HCT116 (cell line): Measurements from ENCODE around the gene ATP13A2. TPM values are rescaled to one million over a fixed set of nuclear protein-coding genes. Genes with fewer than 3 reads are reported as not detected.

Experiments used
- ATAC-seq: fragments of 200-7000 bp; cut with Tn5 transposase; 2 replicates; pipeline ENCODE4 v1.9.1; 2020; ENCODE audit warnings: mild to moderate bottlenecking, moderate library complexity
- BruUV-seq: library from RNA; stranded (reverse); fragments of 400-500 nt; replicated peaks from 2 replicates; lab custom pipeline; 2021; lab: Mats Ljungman, UMichigan
- CTCF ChIA-PET: fragments of 300-600 bp; sonication (Branson Sonifier 250); formaldehyde crosslinking; loops from one replicate; lab custom pipeline; 2021; ENCODE audit warnings: antibody characterized with exemption; lab: Charles Lee
- POLR2A ChIA-PET: fragments of 300-600, 350-600 bp; sonication (Branson Sonifier 250); formaldehyde crosslinking; loops from one replicate; lab custom pipeline; 2021; ENCODE audit warnings: antibody characterized with exemption; lab: Charles Lee
- RAD21 ChIA-PET, 2 experiments: fragments of 300-600 bp; sonication (Branson Sonifier 250); formaldehyde crosslinking; loops; one replicate each; lab custom pipeline; 2023; ENCODE audit warnings: low total read pairs in 2 of 2; ENCODE audit not compliant: uncharacterized antibody in 2 of 2, unreplicated experiment in 2 of 2, low non-redundant PET in 1 of 2; lab: Charles Lee
- DNase-seq: peaks from one replicate; pipeline ENCODE4 v3.0.0-alpha.2; 2010; ENCODE audit warnings: low read depth, low spot score
- H2AFZ ChIP-seq: fragments of 200-600 bp; shearing (Covaris generic), sonication (generic); 2 replicates; pipeline ENCODE4 v1.6.1; 2017; ENCODE audit warnings: low read depth, mixed run types, mixed read lengths, antibody characterized with exemption, low read length; ENCODE audit not compliant: poor library complexity, severe bottlenecking
- H3K27ac ChIP-seq: 2 replicates; pipeline ENCODE4 v1.5.1; 2012; ENCODE audit warnings: low read depth, low read length
- H3K27me3 ChIP-seq: fragments of 200-600 bp; sonication (generic); 2 replicates; pipeline ENCODE4 v1.6.1; 2016; ENCODE audit warnings: mixed run types, low read length, mixed read lengths; ENCODE audit not compliant: insufficient read depth
- H3K36me3 ChIP-seq, 2 experiments: fragments of 200-500 bp in 1 of 2; fragments of 200-600 bp in 1 of 2; sonication (Bioruptor generic) in 1 of 2; sonication (generic) in 1 of 2; 2 replicates each; pipeline versions ENCODE4 v1.5.1 to v1.6.1; 2014 to 2016; ENCODE audit warnings: low read length in 2 of 2, inconsistent platforms in 1 of 2, mixed read lengths in 1 of 2, mixed run types in 1 of 2; ENCODE audit not compliant: insufficient read depth in 2 of 2, control insufficient read depth in 1 of 2
- H3K4me1 ChIP-seq, 2 experiments: fragments of 200-600 bp in 1 of 2; sonication (generic) in 1 of 2; 2 replicates each; pipeline versions ENCODE4 v1.5.1 to v1.6.1; 2012 to 2017; ENCODE audit warnings: low read length in 2 of 2, inconsistent platforms in 1 of 2, mild to moderate bottlenecking in 1 of 2, mixed read lengths in 1 of 2, mixed run types in 1 of 2, moderate library complexity in 1 of 2; ENCODE audit not compliant: insufficient read depth in 2 of 2, control insufficient read depth in 1 of 2
- H3K4me2 ChIP-seq: fragments of 200-600 bp; sonication (generic); 2 replicates; pipeline ENCODE4 v1.6.1; 2017; ENCODE audit warnings: mixed run types, low read length, mixed read lengths
- H3K4me3 ChIP-seq, 2 experiments: fragments of 200-600 bp in 1 of 2; sonication (generic) in 1 of 2; replicated peaks in 1 of 2; 2 replicates each; pipeline ENCODE4 v1.5.1; 2011 to 2016; ENCODE audit warnings: low read length in 2 of 2, control low read depth in 1 of 2, low read depth in 1 of 2, mild to moderate bottlenecking in 1 of 2, mixed read lengths in 1 of 2, mixed run types in 1 of 2
- H3K79me2 ChIP-seq: fragments of 200-600 bp; sonication (generic); 2 replicates; pipeline ENCODE4 v1.6.1; 2017; ENCODE audit warnings: mild to moderate bottlenecking, mixed run types, low read length, moderate library complexity, mixed read lengths; ENCODE audit not compliant: insufficient read depth
- H3K9ac ChIP-seq: fragments of 200-600 bp; sonication (generic); 2 replicates; pipeline ENCODE4 v1.6.1; 2016; ENCODE audit warnings: low read length, mixed read lengths
- H3K9me2 ChIP-seq: fragments of 200-600 bp; sonication (generic), shearing (Covaris generic); 2 replicates; pipeline ENCODE4 v1.6.1; 2017; ENCODE audit warnings: mixed run types, mild to moderate bottlenecking, moderate library complexity; ENCODE audit not compliant: insufficient read depth
- H3K9me3 ChIP-seq, 2 experiments: fragments of 200-500 bp in 1 of 2; fragments of 200-600 bp in 1 of 2; sonication (Bioruptor generic) in 1 of 2; sonication (generic) in 1 of 2; 2 replicates each; pipeline ENCODE4 v1.6.1; 2014 to 2017; ENCODE audit warnings: low read length in 2 of 2, mixed read lengths in 2 of 2, inconsistent platforms in 1 of 2, low read depth in 1 of 2, mild to moderate bottlenecking in 1 of 2, mixed run types in 1 of 2, moderate library complexity in 1 of 2; ENCODE audit not compliant: control insufficient read depth in 1 of 2, insufficient read depth in 1 of 2
- H4K20me1 ChIP-seq: fragments of 200-600 bp; sonication (generic), shearing (Covaris generic); 2 replicates; pipeline ENCODE4 v1.6.1; 2017; ENCODE audit warnings: mixed run types, mild to moderate bottlenecking, moderate library complexity; ENCODE audit not compliant: insufficient read depth
- ATF3 ChIP-seq: IDR thresholded peaks from 2 replicates; pipeline ENCODE4 v1.6.1; 2012
- CEBPB ChIP-seq: IDR thresholded peaks from 2 replicates; pipeline ENCODE4 v1.6.1; 2012; ENCODE audit warnings: low read depth
- EZH2phosphoT487 ChIP-seq: fragments of 200-600 bp; IDR thresholded peaks from 2 replicates; pipeline ENCODE4 v1.6.1; 2018; ENCODE audit warnings: antibody characterized with exemption, borderline replicate concordance
- FOSL1 ChIP-seq: IDR thresholded peaks from 2 replicates; pipeline ENCODE4 v1.6.1; 2012; ENCODE audit warnings: low read depth
- POLR2AphosphoS5 ChIP-seq: IDR thresholded peaks from 2 replicates; pipeline ENCODE4 v1.6.1; 2011; ENCODE audit warnings: mild to moderate bottlenecking, low read depth, low read length, moderate library complexity
- SIN3A ChIP-seq: IDR thresholded peaks from 2 replicates; pipeline ENCODE4 v1.6.1; 2012; ENCODE audit warnings: low read depth
- SRF ChIP-seq: IDR thresholded peaks from 2 replicates; pipeline ENCODE4 v1.6.1; 2012; ENCODE audit warnings: low read depth
- YY1 ChIP-seq: IDR thresholded peaks from 2 replicates; pipeline ENCODE4 v1.6.1; 2011; ENCODE audit warnings: low read length, low read depth, moderate library complexity, mild to moderate bottlenecking; ENCODE audit not compliant: insufficient replicate concordance; ENCODE audit errors: extremely low read depth
- ZFX ChIP-seq: fragments of 450-650 bp; IDR thresholded peaks from 2 replicates; pipeline ENCODE4 v1.6.1; 2017
- ZNF274 ChIP-seq: fragments of 200-500 bp; sonication (Bioruptor generic); IDR thresholded peaks from 2 replicates; pipeline ENCODE4 v1.6.1; 2014; ENCODE audit warnings: mild to moderate bottlenecking, low read depth, low read length, inconsistent platforms
- intact Hi-C: fragments of 100-400 bp; cut with micrococcal nuclease; formaldehyde crosslinking; loops from 2 replicates; pipeline ENCODE4 v1.10.0; 2022
- total RNA-seq: library from RNA; stranded (reverse); gene quantifications from one replicate; pipeline ENCODE4 v1.2.1, GENCODE V29; 2021; ENCODE audit not compliant: unreplicated experiment
- TF ChIP-seq, protein P1 (sequence below): IDR thresholded peaks from 2 replicates; pipeline ENCODE4 v1.6.1; 2012; ENCODE audit warnings: low read depth
- TF ChIP-seq, protein P2 (sequence below): IDR thresholded peaks from 2 replicates; pipeline ENCODE4 v1.6.1; 2011; ENCODE audit warnings: mild to moderate bottlenecking, low read length, moderate library complexity; ENCODE audit not compliant: insufficient replicate concordance; ENCODE audit errors: extremely low read depth

Gene ATP13A2
- total RNA-seq, 1 experiment from 2014 or later = 60.5 TPM

DNA sequence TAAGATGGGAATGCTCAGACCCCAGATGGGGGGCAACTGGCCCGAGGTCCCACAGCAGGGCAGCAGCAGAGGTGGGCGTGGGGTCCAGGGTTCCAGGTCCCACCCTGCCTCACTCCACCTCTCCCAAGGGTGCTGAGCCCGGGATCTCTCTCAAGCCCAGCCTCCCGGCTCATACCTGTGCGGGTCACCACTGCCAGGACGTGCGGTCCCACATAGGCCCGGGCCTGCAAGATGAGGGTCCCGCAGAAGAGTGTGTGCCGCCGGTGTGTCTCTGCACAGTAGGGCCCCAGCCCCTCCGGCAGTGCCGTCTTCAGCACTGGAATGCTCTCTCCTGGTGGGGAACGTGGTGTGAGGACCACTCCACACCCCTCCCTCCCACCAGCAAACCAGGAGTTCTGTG, 14.9 kb downstream of the ATP13A2 start:
- RAD21 ChIA-PET = no interaction called here

More for the DNA sequence above, 14.9 kb downstream of the ATP13A2 start:
- Histone ChIP-seq H3K36me3 (peaks cover 0 to 10% of the 10 kb centered on the region in 2 experiments; a peak in 2 of 4 replicates), H3K79me2 (no peaks in the 10 kb centered on the region), H3K4me1 (no peaks in the 10 kb centered on the region), H3K4me3 (no peak overlapping the region), H2AFZ (no peak overlapping the region), H4K20me1 (no peaks in the 10 kb centered on the region), H3K9ac (no peak overlapping the region), H3K9me3 (no peaks in the 10 kb centered on the region), H3K4me2 (no peak overlapping the region), H3K9me2 (no peaks in the 10 kb centered on the region), H3K27ac (no peak overlapping the region), H3K27me3 (no peaks in the 10 kb centered on the region)
- TF ChIP-seq SIN3A = no peak
- TF ChIP-seq, protein P1, sequence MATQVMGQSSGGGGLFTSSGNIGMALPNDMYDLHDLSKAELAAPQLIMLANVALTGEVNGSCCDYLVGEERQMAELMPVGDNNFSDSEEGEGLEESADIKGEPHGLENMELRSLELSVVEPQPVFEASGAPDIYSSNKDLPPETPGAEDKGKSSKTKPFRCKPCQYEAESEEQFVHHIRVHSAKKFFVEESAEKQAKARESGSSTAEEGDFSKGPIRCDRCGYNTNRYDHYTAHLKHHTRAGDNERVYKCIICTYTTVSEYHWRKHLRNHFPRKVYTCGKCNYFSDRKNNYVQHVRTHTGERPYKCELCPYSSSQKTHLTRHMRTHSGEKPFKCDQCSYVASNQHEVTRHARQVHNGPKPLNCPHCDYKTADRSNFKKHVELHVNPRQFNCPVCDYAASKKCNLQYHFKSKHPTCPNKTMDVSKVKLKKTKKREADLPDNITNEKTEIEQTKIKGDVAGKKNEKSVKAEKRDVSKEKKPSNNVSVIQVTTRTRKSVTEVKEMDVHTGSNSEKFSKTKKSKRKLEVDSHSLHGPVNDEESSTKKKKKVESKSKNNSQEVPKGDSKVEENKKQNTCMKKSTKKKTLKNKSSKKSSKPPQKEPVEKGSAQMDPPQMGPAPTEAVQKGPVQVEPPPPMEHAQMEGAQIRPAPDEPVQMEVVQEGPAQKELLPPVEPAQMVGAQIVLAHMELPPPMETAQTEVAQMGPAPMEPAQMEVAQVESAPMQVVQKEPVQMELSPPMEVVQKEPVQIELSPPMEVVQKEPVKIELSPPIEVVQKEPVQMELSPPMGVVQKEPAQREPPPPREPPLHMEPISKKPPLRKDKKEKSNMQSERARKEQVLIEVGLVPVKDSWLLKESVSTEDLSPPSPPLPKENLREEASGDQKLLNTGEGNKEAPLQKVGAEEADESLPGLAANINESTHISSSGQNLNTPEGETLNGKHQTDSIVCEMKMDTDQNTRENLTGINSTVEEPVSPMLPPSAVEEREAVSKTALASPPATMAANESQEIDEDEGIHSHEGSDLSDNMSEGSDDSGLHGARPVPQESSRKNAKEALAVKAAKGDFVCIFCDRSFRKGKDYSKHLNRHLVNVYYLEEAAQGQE = no peak
- no peak for TF ChIP-seq FOSL1
- TF ChIP-seq EZH2phosphoT487 = no peak
- TF ChIP-seq ZNF274 = no peak
- TF ChIP-seq POLR2AphosphoS5 = no peak
- TF ChIP-seq SRF = no peak
- TF ChIP-seq, protein P2, sequence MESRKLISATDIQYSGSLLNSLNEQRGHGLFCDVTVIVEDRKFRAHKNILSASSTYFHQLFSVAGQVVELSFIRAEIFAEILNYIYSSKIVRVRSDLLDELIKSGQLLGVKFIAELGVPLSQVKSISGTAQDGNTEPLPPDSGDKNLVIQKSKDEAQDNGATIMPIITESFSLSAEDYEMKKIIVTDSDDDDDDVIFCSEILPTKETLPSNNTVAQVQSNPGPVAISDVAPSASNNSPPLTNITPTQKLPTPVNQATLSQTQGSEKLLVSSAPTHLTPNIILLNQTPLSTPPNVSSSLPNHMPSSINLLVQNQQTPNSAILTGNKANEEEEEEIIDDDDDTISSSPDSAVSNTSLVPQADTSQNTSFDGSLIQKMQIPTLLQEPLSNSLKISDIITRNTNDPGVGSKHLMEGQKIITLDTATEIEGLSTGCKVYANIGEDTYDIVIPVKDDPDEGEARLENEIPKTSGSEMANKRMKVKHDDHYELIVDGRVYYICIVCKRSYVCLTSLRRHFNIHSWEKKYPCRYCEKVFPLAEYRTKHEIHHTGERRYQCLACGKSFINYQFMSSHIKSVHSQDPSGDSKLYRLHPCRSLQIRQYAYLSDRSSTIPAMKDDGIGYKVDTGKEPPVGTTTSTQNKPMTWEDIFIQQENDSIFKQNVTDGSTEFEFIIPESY = no peak
- TF ChIP-seq ATF3 = no peak
- no peak for TF ChIP-seq YY1
- TF ChIP-seq ZFX = no peak
- no peak for TF ChIP-seq CEBPB
- intact Hi-C loops = no loop called here
- ATAC-seq (no peak), DNase-seq (no peak)
- CTCF ChIA-PET = no interaction called here
- no TSS peak for BruUV-seq
- POLR2A ChIA-PET = interaction anchor here (0.7 kb wide), 1 partner anchor 15 kb away, joined by 4 read pairs; the partner anchor contains the start of gene ATP13A2
